ENCODE results near the gene LARP4B.

- TF ChIP-seq POLR2A (IDR thresholded peaks at IDR 0.05; ENCODE audit: low read length) (no peak), GATA1 (IDR thresholded peaks at IDR 0.05; ENCODE audit: low read depth, low read length) (no peak)
These were observed 170.9 kb downstream of the LARP4B start for GRCh38 chr10:760622-761021.

All from erythroblast (primary cell).